ENCODE data around the gene BRAF. TPM values are rescaled to one million over a fixed set of nuclear protein-coding genes. Genes with fewer than 3 reads are reported as not detected.
"Not testable (repeated sequence)": the region's sequence is repeated elsewhere in the genome, so short reads cannot be mapped to it uniquely, and the experiment has no call there.

BRAF gene
- total RNA-seq, 2 experiments from 2014 or later: 49.9 to 57.8 TPM

DNA sequence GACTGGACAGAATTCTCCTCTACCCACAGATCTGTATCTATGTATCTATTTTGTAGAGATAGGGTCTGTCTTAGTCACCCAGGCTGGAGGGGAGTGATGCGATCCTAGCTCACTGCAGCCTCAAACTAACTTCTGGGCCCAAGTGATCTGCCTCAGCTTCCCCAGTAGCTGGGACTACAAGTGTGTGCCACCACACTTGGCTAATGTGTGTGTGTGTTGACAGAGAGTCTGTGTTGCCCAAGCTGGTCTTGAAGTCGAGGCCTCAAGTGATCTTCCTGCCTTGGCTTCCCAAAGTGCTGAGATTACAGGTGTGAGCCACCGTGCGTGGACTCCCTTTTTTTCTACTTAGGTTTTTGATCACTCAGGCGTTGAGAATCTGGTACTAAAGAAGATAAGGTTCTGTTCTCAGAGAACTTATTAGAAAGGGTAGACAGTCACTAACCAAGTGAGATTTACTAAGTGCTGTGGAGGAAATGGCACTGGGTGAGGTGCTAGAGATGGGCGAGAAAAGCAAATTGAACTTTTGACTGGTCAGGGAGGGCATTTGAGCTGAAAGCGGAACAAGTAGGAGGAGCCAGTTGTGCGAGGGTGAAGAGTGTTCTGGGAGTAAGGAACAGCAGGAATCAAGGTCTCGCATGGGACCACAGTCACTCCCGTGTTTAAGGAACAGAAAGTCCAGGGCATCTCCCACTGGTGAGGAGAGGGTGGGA lies 210.2 kb downstream of the BRAF start:
- no peak overlapping the region for H3K4me3 ChIP-seq (ENCODE audit: low read length)
- H3K4me3 Mint-ChIP-seq: no peak overlapping the region
- H3K27me3 Mint-ChIP-seq: no peaks in the 10 kb centered on the region
- H3K36me3 Mint-ChIP-seq (ENCODE audit: low read depth): peaks cover 26% of the 10 kb centered on the region
- peaks cover 8% of the 10 kb centered on the region for H3K36me3 ChIP-seq (ENCODE audit: insufficient read depth, low read length)
- H3K27ac Mint-ChIP-seq: no peak overlapping the region
- ChIA-PET CTCF (no interaction called here), POLR2A (interaction anchor here (1.9 kb wide), 1 partner anchor 12 kb away, joined by 4 read pairs; no protein-coding TSS in a partner anchor)
- no peaks in the 10 kb centered on the region for H3K4me1 Mint-ChIP-seq (ENCODE audit: low read depth)
- ATAC-seq (ENCODE audit: poor library complexity) (no peak), DNase-seq (peak in 1 of 14 experiments; percentile 31)
- H3K9me3 Mint-ChIP-seq: no peaks in the 10 kb centered on the region
- intact Hi-C loops (cut with DNase I, micrococcal nuclease): no loop called here
- H3K27me3 ChIP-seq (ENCODE audit: control insufficient read depth in 1 of 2, insufficient read depth in 2 of 2, low read length in 2 of 2): no peaks in the 10 kb centered on the region
- no peak overlapping the region for H3K27ac ChIP-seq (ENCODE audit: low read depth in 1 of 2, low read length in 2 of 2)
- H3K4me1 ChIP-seq (ENCODE audit: insufficient read depth, low read length): no peaks in the 10 kb centered on the region
- H3K9me3 ChIP-seq (ENCODE audit: control insufficient read depth in 1 of 2, insufficient read depth in 1 of 2, low read length in 2 of 2): no peaks in the 10 kb centered on the region
- TF ChIP-seq CTCF (IDR thresholded peaks at IDR 0.05): no peak

- H3K9me3 ChIP-seq (ENCODE audit: control insufficient read depth in 1 of 2, insufficient read depth in 1 of 2, low read length in 2 of 2); ATAC-seq (ENCODE audit: poor library complexity); H3K4me3 Mint-ChIP-seq; intact Hi-C loops (cut with DNase I, micrococcal nuclease); H3K4me1 ChIP-seq (ENCODE audit: insufficient read depth, low read length); H3K36me3 ChIP-seq (ENCODE audit: insufficient read depth, low read length); H3K27ac ChIP-seq (ENCODE audit: low read depth in 1 of 2, low read length in 2 of 2); CTCF ChIA-PET; POLR2A ChIA-PET; H3K4me3 ChIP-seq (ENCODE audit: low read length); H3K27me3 Mint-ChIP-seq; H3K4me1 Mint-ChIP-seq (ENCODE audit: low read depth); H3K27me3 ChIP-seq (ENCODE audit: control insufficient read depth in 1 of 2, insufficient read depth in 2 of 2, low read length in 2 of 2); H3K27ac Mint-ChIP-seq; DNase-seq; H3K9me3 Mint-ChIP-seq: not testable (repeated sequence)
- H3K36me3 Mint-ChIP-seq (ENCODE audit: low read depth): peaks cover 26% of the 10 kb centered on the region
Observed at GRCh38 chr7:140712392-140712791, 212.3 kb downstream of the BRAF start.

- H3K27me3 Mint-ChIP-seq; H3K27me3 ChIP-seq (ENCODE audit: control insufficient read depth in 1 of 2, insufficient read depth in 2 of 2, low read length in 2 of 2); H3K4me1 ChIP-seq (ENCODE audit: insufficient read depth, low read length); H3K4me3 Mint-ChIP-seq; POLR2A ChIA-PET; H3K27ac Mint-ChIP-seq; H3K9me3 Mint-ChIP-seq; H3K4me3 ChIP-seq (ENCODE audit: low read length); CTCF ChIA-PET; ATAC-seq (ENCODE audit: poor library complexity); H3K4me1 Mint-ChIP-seq (ENCODE audit: low read depth); intact Hi-C loops (cut with DNase I, micrococcal nuclease); H3K27ac ChIP-seq (ENCODE audit: low read depth in 1 of 2, low read length in 2 of 2); DNase-seq; H3K9me3 ChIP-seq (ENCODE audit: control insufficient read depth in 1 of 2, insufficient read depth in 1 of 2, low read length in 2 of 2): not testable (repeated sequence)
- H3K36me3 Mint-ChIP-seq (ENCODE audit: low read depth): peaks cover 42% of the 10 kb centered on the region
- H3K36me3 ChIP-seq (ENCODE audit: insufficient read depth, low read length): peaks cover 21% of the 10 kb centered on the region
Observed at GRCh38 chr7:140708764-140709163, 216.0 kb downstream of the BRAF start.

GRCh38 chr7:140707132-140707531 lies 217.6 kb downstream of the BRAF start:
- ChIA-PET POLR2A (no interaction called here), CTCF (no interaction called here)
- intact Hi-C loops (cut with DNase I, micrococcal nuclease): no loop called here
- no peak overlapping the region for H3K27ac ChIP-seq (ENCODE audit: low read depth in 1 of 2, low read length in 2 of 2)
- H3K4me3 ChIP-seq (ENCODE audit: low read length): no peak overlapping the region
- H3K27me3 ChIP-seq (ENCODE audit: control insufficient read depth in 1 of 2, insufficient read depth in 2 of 2, low read length in 2 of 2): no peaks in the 10 kb centered on the region
- Mint-ChIP-seq H3K9me3 (no peaks in the 10 kb centered on the region), H3K27ac (no peak overlapping the region), H3K27me3 (no peaks in the 10 kb centered on the region), H3K36me3 (ENCODE audit: low read depth) (peaks cover 51% of the 10 kb centered on the region), H3K4me1 (ENCODE audit: low read depth) (no peaks in the 10 kb centered on the region), H3K4me3 (no peak overlapping the region)
- DNase-seq: no peak
- ATAC-seq (ENCODE audit: poor library complexity): no peak
- H3K9me3 ChIP-seq (ENCODE audit: control insufficient read depth in 1 of 2, insufficient read depth in 1 of 2, low read length in 2 of 2): no peaks in the 10 kb centered on the region
- no peaks in the 10 kb centered on the region for H3K4me1 ChIP-seq (ENCODE audit: insufficient read depth, low read length)
- H3K36me3 ChIP-seq (ENCODE audit: insufficient read depth, low read length): peaks cover 30% of the 10 kb centered on the region
- TF ChIP-seq CTCF (IDR thresholded peaks at IDR 0.05): no peak

Measured in CD4-positive, alpha-beta T cell (primary cell).